Uterus (tissue), 4 donors: Measurements from ENCODE around the gene ARHGAP42. TPM values are rescaled to one million over a fixed set of nuclear protein-coding genes. Genes with fewer than 3 reads are reported as not detected.
A peak's percentile ranks its signal among the peaks of the same experiment; 100 is the strongest.

Source experiments
- DNase-seq, 2 donors: peaks; one replicate each; pipeline ENCODE4 v3.0.0-alpha.2; 2019 to 2020
- H3K27ac ChIP-seq, 2 donors: fragments of 200-600 bp; sonication (generic); 1 replicate in 1 of 2; 2 replicates in 1 of 2; pipeline ENCODE4 v1.5.1; 2016 to 2018
- H3K27me3 ChIP-seq, 2 donors: fragments of 200-600 bp; sonication (generic); one replicate each; pipeline ENCODE4 v1.5.1; 2018 to 2019; ENCODE audit warnings: control low read depth in 1 of 2
- H3K36me3 ChIP-seq, 2 donors: fragments of 200-600 bp; sonication (generic); one replicate each; pipeline ENCODE4 v1.5.1; 2019; ENCODE audit warnings: control low read depth in 1 of 2
- H3K4me1 ChIP-seq, 2 donors: fragments of 200-600 bp; sonication (generic); one replicate each; pipeline ENCODE4 v1.5.1; 2018 to 2019; ENCODE audit warnings: control low read depth in 1 of 2
- H3K4me3 ChIP-seq, 2 donors: fragments of 200-600 bp; sonication (generic); 1 replicate in 1 of 2; 2 replicates in 1 of 2; pipeline ENCODE4 v1.5.1; 2018 to 2019; ENCODE audit warnings: mild to moderate bottlenecking in 1 of 2
- H3K9me3 ChIP-seq, 2 donors: fragments of 200-600 bp; sonication (generic); one replicate each; pipeline ENCODE4 v1.5.1; 2019; ENCODE audit warnings: control low read depth in 1 of 2
- CTCF ChIP-seq, 4 experiments: fragments of 200-600 bp in 2 of 4; fragments of 450-650 bp in 2 of 4; sonication (generic) in 2 of 4; IDR thresholded peaks; one replicate each; pipeline ENCODE4 v1.5.1; 2016 to 2019; ENCODE audit warnings: antibody characterized with exemption in 4 of 4, mild to moderate bottlenecking in 2 of 4, moderate library complexity in 1 of 4
- POLR2A ChIP-seq, 2 donors: fragments of 450-650 bp; IDR thresholded peaks; one replicate each; pipeline ENCODE4 v1.6.1; 2016; ENCODE audit warnings: antibody characterized with exemption in 2 of 2, mild to moderate bottlenecking in 1 of 2, moderate library complexity in 1 of 2
- intact Hi-C: fragments of 100-400 bp; cut with DNase I; formaldehyde crosslinking; loops from one replicate; pipeline ENCODE4 v1.15.1; 2023; ENCODE audit warnings: low total_unique reads
- total RNA-seq, 4 donors: library from RNA; depleted of rRNA in 3 of 4; stranded (reverse); fragments of >200 nt in 3 of 4; gene quantifications; one replicate each; pipeline versions ENCODE4 v1.1.0 to v1.2.4, GENCODE V29; 2014 to 2023
- donor health status: DM: yes; HTN: yes; CAD: no.

Gene ARHGAP42
- total RNA-seq, 4 donors from 2014 or later = 10.2 to 51.6 (median 21.1) TPM

- no peak for DNase-seq
- no peak for TF ChIP-seq CTCF (IDR thresholded peaks at IDR 0.05)
- TF ChIP-seq POLR2A (IDR thresholded peaks at IDR 0.05) = no peak
- intact Hi-C loops = no loop called here
- no peaks in the 10 kb centered on the region for H3K27me3 ChIP-seq
- no peaks in the 10 kb centered on the region for H3K4me1 ChIP-seq
- H3K9me3 ChIP-seq = no peaks in the 10 kb centered on the region
- H3K27ac ChIP-seq = peak overlapping the region in 1 of 2 donors; percentile 71
- H3K4me3 ChIP-seq = no peak overlapping the region
- no peaks in the 10 kb centered on the region for H3K36me3 ChIP-seq
Observed at GRCh38 chr11:100847696-100848216, 160.7 kb downstream of the ARHGAP42 start.

GRCh38 chr11:100849009-100849900 lies 162.2 kb downstream of the ARHGAP42 start:
- Histone ChIP-seq H3K4me3 (no peak overlapping the region), H3K9me3 (no peaks in the 10 kb centered on the region), H3K27me3 (no peaks in the 10 kb centered on the region), H3K27ac (peak overlapping the region; percentile 27 to 71), H3K36me3 (no peaks in the 10 kb centered on the region), H3K4me1 (no peaks in the 10 kb centered on the region)
- DNase-seq = no peak
- no peak for TF ChIP-seq CTCF (IDR thresholded peaks at IDR 0.05)
- no peak for TF ChIP-seq POLR2A (IDR thresholded peaks at IDR 0.05)
- intact Hi-C loops = no loop called here

GRCh38 chr11:100849901-100850235 lies 162.8 kb downstream of the ARHGAP42 start:
- Histone ChIP-seq H3K4me3 (no peak overlapping the region), H3K9me3 (no peaks in the 10 kb centered on the region), H3K4me1 (no peaks in the 10 kb centered on the region), H3K27ac (peak overlapping the region; percentile 16 to 71), H3K27me3 (no peaks in the 10 kb centered on the region), H3K36me3 (no peaks in the 10 kb centered on the region)
- intact Hi-C loops = no loop called here
- no peak for TF ChIP-seq CTCF (IDR thresholded peaks at IDR 0.05)
- no peak for DNase-seq

- TF ChIP-seq POLR2A (IDR thresholded peaks at IDR 0.05) (no peak), CTCF (IDR thresholded peaks at IDR 0.05) (no peak)
- no peaks in the 10 kb centered on the region for H3K36me3 ChIP-seq
- no peak for DNase-seq
- no peaks in the 10 kb centered on the region for H3K9me3 ChIP-seq
- no peaks in the 10 kb centered on the region for H3K4me1 ChIP-seq
- H3K27ac ChIP-seq = no peak overlapping the region
- intact Hi-C loops = no loop called here
- H3K4me3 ChIP-seq = no peak overlapping the region
- no peaks in the 10 kb centered on the region for H3K27me3 ChIP-seq
Observed at GRCh38 chr11:100851147-100851546, 164.1 kb downstream of the ARHGAP42 start.

- Histone ChIP-seq H3K9me3 (no peaks in the 10 kb centered on the region), H3K27me3 (no peaks in the 10 kb centered on the region), H3K27ac (no peak overlapping the region), H3K36me3 (no peaks in the 10 kb centered on the region), H3K4me3 (no peak overlapping the region), H3K4me1 (no peaks in the 10 kb centered on the region)
- intact Hi-C loops = no loop called here
- no peak for DNase-seq
- TF ChIP-seq POLR2A (IDR thresholded peaks at IDR 0.05) (no peak), CTCF (IDR thresholded peaks at IDR 0.05) (no peak)
Observed at GRCh38 chr11:100851584-100852152, 164.6 kb downstream of the ARHGAP42 start.
